ENCODE measurements around the gene SIAH3. TPM values are rescaled to one million over a fixed set of nuclear protein-coding genes. Genes with fewer than 3 reads are reported as not detected.

Gene SIAH3
- total RNA-seq, 2 donors from 2014 or later: 0.06 TPM; not detected in 1

- no peaks in the 10 kb centered on the region for H3K9me3 ChIP-seq
Measured at GRCh38 chr13:45773944-45774343, 77.6 kb downstream of the SIAH3 start.

GRCh38 chr13:45773236-45773635, 78.3 kb downstream of the SIAH3 start:
- Histone ChIP-seq H3K4me1 (replicated peaks) (no peaks in the 10 kb centered on the region), H3K27me3 (replicated peaks; ENCODE audit: insufficient read depth) (no peaks in the 10 kb centered on the region), H3K36me3 (no peaks in the 10 kb centered on the region), H3K9me3 (no peaks in the 10 kb centered on the region), H3K27ac (no peak overlapping the region), H3K4me3 (no peak overlapping the region)
- DNase-seq (ENCODE audit: low spot score): no peak
- no peak for TF ChIP-seq POLR2A (IDR thresholded peaks at IDR 0.05)
- 33% methylated on average over 2 of the region's 2 CpGs for WGBS
- intact Hi-C loops (cut with DNase I): no loop called here

More at GRCh38 chr13:45773944-45774343, 77.6 kb downstream of the SIAH3 start:
- Histone ChIP-seq H3K4me1 (replicated peaks) (no peaks in the 10 kb centered on the region), H3K27me3 (replicated peaks; ENCODE audit: insufficient read depth) (no peaks in the 10 kb centered on the region), H3K36me3 (no peaks in the 10 kb centered on the region), H3K27ac (no peak overlapping the region), H3K4me3 (no peak overlapping the region)
- TF ChIP-seq POLR2AphosphoS5 (IDR thresholded peaks at IDR 0.05) (no peak), CTCF (IDR thresholded peaks at IDR 0.05) (no peak), POLR2A (IDR thresholded peaks at IDR 0.05) (no peak)
- no peak for DNase-seq (ENCODE audit: low spot score)
- intact Hi-C loops (cut with DNase I): no loop called here
- 87% methylated on average over 3 of the region's 3 CpGs for WGBS

- TF ChIP-seq POLR2AphosphoS5 (IDR thresholded peaks at IDR 0.05): no peak
- no peak for TF ChIP-seq POLR2A (IDR thresholded peaks at IDR 0.05)
- no peak for TF ChIP-seq CTCF (IDR thresholded peaks at IDR 0.05)
- no peaks in the 10 kb centered on the region for H3K4me1 ChIP-seq (replicated peaks)
- intact Hi-C loops (cut with DNase I): no loop called here
- H3K4me3 ChIP-seq: no peak overlapping the region
- H3K27me3 ChIP-seq (replicated peaks; ENCODE audit: insufficient read depth): no peaks in the 10 kb centered on the region
- no peaks in the 10 kb centered on the region for H3K9me3 ChIP-seq
- no peaks in the 10 kb centered on the region for H3K36me3 ChIP-seq
- DNase-seq (ENCODE audit: low spot score): no peak
- 89% methylated on average over 2 of the region's 2 CpGs for WGBS
- H3K27ac ChIP-seq: no peak overlapping the region
Measured at GRCh38 chr13:45770886-45771285, 80.7 kb downstream of the SIAH3 start.

DNA sequence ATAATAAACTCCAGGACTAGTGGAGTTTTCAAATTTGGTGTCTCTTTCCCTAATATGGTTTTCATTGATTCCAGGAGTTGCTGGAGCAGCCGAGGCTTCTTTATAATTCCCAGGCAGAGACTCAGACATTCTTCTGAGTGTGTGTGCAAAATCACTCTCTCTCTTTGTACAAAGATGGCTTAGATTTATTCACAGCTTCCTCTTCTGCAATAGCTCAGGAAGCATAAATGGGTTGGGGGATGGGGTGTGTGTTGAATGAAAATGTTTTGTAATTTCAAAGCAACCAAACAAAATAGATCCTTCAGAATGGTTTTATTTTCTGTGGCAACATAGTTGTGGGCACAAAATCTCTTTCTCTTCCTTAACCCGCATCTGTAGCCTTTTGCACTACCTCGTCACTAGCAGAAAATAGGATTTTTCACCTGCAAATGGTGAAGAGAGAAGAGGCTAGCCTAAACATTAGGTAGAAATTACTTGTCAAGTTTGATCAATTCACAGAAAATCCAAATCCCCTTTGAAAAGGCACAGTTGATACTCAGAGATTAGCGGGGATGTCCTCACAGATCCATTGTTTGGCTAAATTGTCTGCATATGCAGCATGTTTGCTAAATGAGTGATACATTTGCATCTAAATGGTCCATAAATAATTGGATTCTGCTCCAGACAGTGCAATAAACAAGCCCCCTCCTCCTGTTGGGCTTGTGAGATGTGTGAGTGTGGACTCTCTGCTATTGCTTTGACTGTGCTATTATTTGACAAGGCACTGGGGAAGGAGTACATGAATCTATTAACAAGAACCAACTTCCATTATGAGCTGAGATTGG, 82.7 kb downstream of the SIAH3 start:
- 71% methylated on average over 4 of the region's 4 CpGs for WGBS
- TF ChIP-seq CTCF (IDR thresholded peaks at IDR 0.05): no peak
- TF ChIP-seq POLR2A (IDR thresholded peaks at IDR 0.05): no peak
- no peak for TF ChIP-seq POLR2AphosphoS5 (IDR thresholded peaks at IDR 0.05)
- Histone ChIP-seq H3K4me1 (replicated peaks) (no peaks in the 10 kb centered on the region), H3K27ac (no peak overlapping the region), H3K36me3 (no peaks in the 10 kb centered on the region), H3K9me3 (no peaks in the 10 kb centered on the region), H3K4me3 (no peak overlapping the region), H3K27me3 (replicated peaks; ENCODE audit: insufficient read depth) (no peaks in the 10 kb centered on the region)
- no peak for DNase-seq (ENCODE audit: low spot score)
- intact Hi-C loops (cut with DNase I): no loop called here

- H3K27ac ChIP-seq: no peak overlapping the region
- H3K9me3 ChIP-seq: no peaks in the 10 kb centered on the region
- H3K36me3 ChIP-seq: no peaks in the 10 kb centered on the region
- no peaks in the 10 kb centered on the region for H3K4me1 ChIP-seq (replicated peaks)
- H3K27me3 ChIP-seq (replicated peaks; ENCODE audit: insufficient read depth): no peaks in the 10 kb centered on the region
- intact Hi-C loops (cut with DNase I): no loop called here
- H3K4me3 ChIP-seq: no peak overlapping the region
- DNase-seq (ENCODE audit: low spot score): no peak
- 50% methylated on average over 4 of the region's 4 CpGs for WGBS
- TF ChIP-seq POLR2A (IDR thresholded peaks at IDR 0.05) (no peak), CTCF (IDR thresholded peaks at IDR 0.05) (no peak), POLR2AphosphoS5 (IDR thresholded peaks at IDR 0.05) (no peak)
Measured at GRCh38 chr13:45765464-45765863, 86.1 kb downstream of the SIAH3 start.
